CD4-positive, CD25-positive, alpha-beta regulatory T cell (primary cell): ENCODE data around the gene CAPN10. TPM values are rescaled to one million over a fixed set of nuclear protein-coding genes. Genes with fewer than 3 reads are reported as not detected.

ENCODE experiments used
- ATAC-seq, 2 donors: fragments of 150-1000 bp; cut with Tn5 transposase; one replicate each; pipeline ENCODE4 v1.10.0; 2021; ENCODE audit warnings: low read depth in 2 of 2, moderate number of reproducible peaks in 2 of 2, moderate library complexity in 1 of 2
- DNase-seq, 3 donors: peaks; one replicate each; pipeline versions ENCODE4 v3.0.0 to v3.0.0-alpha.2; 2012 to 2022; ENCODE audit warnings: mixed read lengths in 1 of 3
- H3K27ac ChIP-seq: one replicate; pipeline ENCODE4 v1.7.0; 2013; ENCODE audit warnings: mild to moderate bottlenecking, low read length; ENCODE audit not compliant: insufficient read depth, poor library complexity, severe bottlenecking
- H3K27me3 ChIP-seq: one replicate; pipeline ENCODE4 v1.7.0; 2013; ENCODE audit warnings: low read length; ENCODE audit not compliant: control insufficient read depth, insufficient read depth
- H3K36me3 ChIP-seq: one replicate; pipeline ENCODE4 v1.7.0; 2013; ENCODE audit warnings: mild to moderate bottlenecking, low read length, moderate library complexity; ENCODE audit not compliant: control insufficient read depth, insufficient read depth
- H3K4me1 ChIP-seq: 2 replicates; pipeline ENCODE4 v1.7.0; 2013; ENCODE audit warnings: mild to moderate bottlenecking, low read length; ENCODE audit not compliant: insufficient read depth, control insufficient read depth, poor library complexity, severe bottlenecking
- H3K4me3 ChIP-seq: one replicate; pipeline ENCODE4 v1.7.0; 2013; ENCODE audit warnings: low read depth, mild to moderate bottlenecking, low read length, moderate library complexity
- H3K9me3 ChIP-seq, 2 experiments: 1 replicate in 1 of 2; 2 replicates in 1 of 2; pipeline ENCODE4 v1.7.0; 2013; ENCODE audit warnings: low read length in 2 of 2, mild to moderate bottlenecking in 1 of 2, moderate library complexity in 1 of 2; ENCODE audit not compliant: control insufficient read depth in 2 of 2
- H3K27ac Mint-ChIP-seq, 3 donors: one replicate each; pipeline ENCODE4 v1.8.0; 2020 to 2022; ENCODE audit warnings: mild to moderate bottlenecking in 3 of 3, mixed read lengths in 3 of 3, moderate library complexity in 2 of 3
- H3K27me3 Mint-ChIP-seq: one replicate; pipeline ENCODE4 v1.8.0; 2022; ENCODE audit warnings: mild to moderate bottlenecking, mixed read lengths
- H3K36me3 Mint-ChIP-seq: one replicate; pipeline ENCODE4 v1.8.0; 2020; ENCODE audit warnings: mixed read lengths
- H3K4me1 Mint-ChIP-seq, 4 donors: one replicate each; pipeline ENCODE4 v1.8.0; 2020 to 2022; ENCODE audit warnings: mixed read lengths in 4 of 4, mild to moderate bottlenecking in 1 of 4
- H3K4me3 Mint-ChIP-seq, 4 donors: one replicate each; pipeline ENCODE4 v1.8.0; 2020 to 2022; ENCODE audit warnings: mild to moderate bottlenecking in 4 of 4, mixed read lengths in 4 of 4, moderate library complexity in 3 of 4
- H3K9me3 Mint-ChIP-seq, 7 donors: one replicate each; pipeline ENCODE4 v1.8.0; 2020 to 2022; ENCODE audit warnings: mixed read lengths in 7 of 7, mild to moderate bottlenecking in 3 of 7, moderate library complexity in 2 of 7
- polyA plus RNA-seq, 4 donors: library from polyadenylated mRNA; unstranded; fragments of 300-500 nt; fragmentation: Illumina TruSeq; gene quantifications; one replicate each; pipeline ENCODE4 v1.2.3, GENCODE V29; 2021
- total RNA-seq: library from RNA; stranded (reverse); gene quantifications from one replicate; pipeline ENCODE4 v1.2.3, GENCODE V29; 2022

Gene CAPN10
- total and polyA plus RNA-seq, 5 donors from 2014 or later = 6.8 to 64.6 (median 7.8) TPM

DNA sequence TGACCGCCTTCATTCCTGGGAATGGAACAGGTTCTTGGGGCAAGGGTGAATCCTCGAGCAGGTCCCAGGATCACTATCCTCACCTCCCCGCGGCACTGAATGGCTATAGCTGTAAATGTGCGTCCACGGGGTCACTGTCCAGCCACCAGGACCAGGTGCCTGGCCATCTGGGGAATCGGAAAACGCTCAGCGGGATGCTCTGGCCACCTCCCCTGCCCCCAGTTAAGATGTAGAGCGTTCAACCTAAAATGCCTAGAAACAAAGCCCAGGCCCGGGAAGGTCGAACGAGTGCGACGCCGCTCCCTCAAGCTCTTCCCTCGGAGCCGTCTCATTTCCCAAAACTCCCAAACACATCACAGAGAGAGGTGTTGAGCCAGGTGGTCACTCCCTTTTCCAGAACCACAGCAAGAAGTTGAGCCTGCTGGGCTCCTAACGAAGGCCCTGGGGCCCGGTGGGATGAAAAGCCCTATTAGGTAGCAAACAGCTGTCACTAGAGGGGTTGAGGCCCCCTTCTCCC, 795 bp upstream of the CAPN10 start:
- Mint-ChIP-seq H3K4me1 (peaks cover 4 to 59% (median 30%) of the 10 kb centered on the region in 4 donors), H3K4me3 (peak overlapping the region; percentile 93 to 100 (median 95)), H3K36me3 (peaks cover 14% of the 10 kb centered on the region), H3K27me3 (no peaks in the 10 kb centered on the region), H3K27ac (peak overlapping the region; percentile 96 to 98 (median 98)), H3K9me3 (no peaks in the 10 kb centered on the region)
- DNase-seq (no peak), ATAC-seq (no peak)
- no peaks in the 10 kb centered on the region for H3K9me3 ChIP-seq
- H3K27me3 ChIP-seq = no peaks in the 10 kb centered on the region
- peak overlapping the region; percentile 94 for H3K27ac ChIP-seq
- peaks cover 41% of the 10 kb centered on the region for H3K4me1 ChIP-seq
- peak overlapping the region; percentile 79 for H3K4me3 ChIP-seq
- peaks cover 15% of the 10 kb centered on the region for H3K36me3 ChIP-seq

DNA sequence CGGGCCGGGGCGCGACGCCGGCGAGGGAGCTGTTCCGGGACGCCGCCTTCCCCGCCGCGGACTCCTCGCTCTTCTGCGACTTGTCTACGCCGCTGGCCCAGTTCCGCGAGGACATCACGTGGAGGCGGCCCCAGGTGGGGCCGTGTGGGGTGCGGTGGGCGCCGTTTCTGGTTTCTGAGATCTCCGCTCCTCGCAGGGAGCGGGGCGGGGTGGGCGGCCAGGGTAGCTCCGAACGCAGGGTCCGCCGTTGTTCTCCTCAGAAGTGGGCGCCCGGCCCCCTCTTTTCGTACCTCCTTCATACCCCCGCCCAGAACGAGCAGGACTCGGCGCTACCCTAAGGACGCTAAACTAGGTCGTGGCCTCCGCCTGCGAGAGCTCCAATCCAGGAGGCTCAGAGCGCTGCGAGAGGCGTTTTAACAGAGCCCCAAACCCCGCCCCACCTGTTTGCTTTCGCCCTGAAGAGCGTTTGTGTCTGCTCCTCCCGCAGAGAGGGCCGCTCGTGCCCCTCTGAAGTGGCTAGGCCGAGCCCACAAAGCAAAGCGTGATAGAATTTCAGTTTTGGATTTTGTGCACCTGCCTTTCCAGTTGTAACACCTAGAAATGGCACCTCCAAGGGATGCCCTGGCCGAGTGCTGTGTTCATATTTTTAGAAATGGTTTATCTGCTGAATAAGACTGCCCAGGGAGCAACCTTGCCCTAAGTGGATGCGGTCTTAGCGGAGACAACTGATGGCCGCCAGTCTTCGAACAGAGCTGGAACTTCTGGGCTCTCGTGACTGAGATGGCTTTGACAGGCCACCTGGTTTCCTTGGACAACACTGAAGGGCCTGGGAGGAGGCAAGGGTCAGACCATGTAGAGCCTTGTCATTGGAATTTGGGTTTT, 626 bp downstream of the CAPN10 start:
- peak overlapping the region; percentile 94 to 100 (median 96) for H3K4me3 Mint-ChIP-seq
- DNase-seq (peak; percentile 48 to 78 (median 56)), ATAC-seq (peak; percentile 20 to 21)
- H3K36me3 Mint-ChIP-seq = peaks cover 3% of the 10 kb centered on the region
- no peaks in the 10 kb centered on the region for H3K27me3 ChIP-seq
- peaks cover 4 to 55% (median 29%) of the 10 kb centered on the region in 4 donors for H3K4me1 Mint-ChIP-seq
- peaks cover 27% of the 10 kb centered on the region for H3K36me3 ChIP-seq
- H3K9me3 ChIP-seq = no peaks in the 10 kb centered on the region
- no peaks in the 10 kb centered on the region for H3K9me3 Mint-ChIP-seq
- peak overlapping the region; percentile 94 for H3K27ac ChIP-seq
- peak overlapping the region; percentile 75 for H3K4me3 ChIP-seq
- no peaks in the 10 kb centered on the region for H3K27me3 Mint-ChIP-seq
- peaks cover 41% of the 10 kb centered on the region for H3K4me1 ChIP-seq
- H3K27ac Mint-ChIP-seq = peak overlapping the region; percentile 77 to 94 (median 79)

DNA sequence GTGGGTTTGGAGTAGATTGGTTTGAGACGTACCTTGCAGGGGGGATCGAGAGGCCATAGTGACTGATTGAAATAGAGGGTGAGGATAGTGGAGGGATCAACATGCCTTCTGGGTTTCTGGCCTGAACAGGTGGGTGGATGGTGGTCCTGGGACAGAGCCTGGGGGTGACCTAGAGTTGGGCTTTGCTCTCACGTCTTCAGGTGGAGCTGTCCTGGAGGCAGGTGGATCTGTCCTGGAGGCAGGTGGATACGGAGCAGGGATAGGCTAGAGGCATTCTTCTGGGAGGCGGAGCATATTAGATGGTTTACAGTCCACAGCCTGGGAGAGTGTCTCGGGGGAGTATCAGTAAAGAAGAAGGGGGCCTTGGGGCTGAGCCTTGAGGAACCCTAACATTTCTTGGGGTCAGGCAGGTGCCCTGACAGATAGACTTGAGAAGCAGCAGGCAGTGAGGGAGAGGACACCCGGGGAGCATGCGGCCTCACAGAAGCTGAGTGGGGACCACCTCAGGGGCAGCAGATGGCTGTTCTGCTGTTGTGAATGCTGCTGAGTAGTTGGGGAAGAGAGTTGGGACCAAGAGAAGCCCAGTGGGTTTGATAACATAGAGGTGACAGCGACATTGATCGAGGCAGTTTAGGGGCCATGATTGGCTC, 1.6 kb downstream of the CAPN10 start:
- H3K27me3 Mint-ChIP-seq = no peaks in the 10 kb centered on the region
- Histone ChIP-seq H3K27ac (no peak overlapping the region), H3K27me3 (no peaks in the 10 kb centered on the region), H3K4me1 (peaks cover 41% of the 10 kb centered on the region), H3K4me3 (peak overlapping the region; percentile 75), H3K36me3 (peaks cover 34% of the 10 kb centered on the region), H3K9me3 (no peaks in the 10 kb centered on the region)
- peak overlapping the region; percentile 94 to 100 (median 96) for H3K4me3 Mint-ChIP-seq
- no peaks in the 10 kb centered on the region for H3K36me3 Mint-ChIP-seq
- peaks cover 0 to 54% (median 22%) of the 10 kb centered on the region in 4 donors for H3K4me1 Mint-ChIP-seq
- DNase-seq (no peak), ATAC-seq (no peak)
- no peaks in the 10 kb centered on the region for H3K9me3 Mint-ChIP-seq
- peak overlapping the region in 2 of 3 donors; percentile 79 to 94 for H3K27ac Mint-ChIP-seq

DNA sequence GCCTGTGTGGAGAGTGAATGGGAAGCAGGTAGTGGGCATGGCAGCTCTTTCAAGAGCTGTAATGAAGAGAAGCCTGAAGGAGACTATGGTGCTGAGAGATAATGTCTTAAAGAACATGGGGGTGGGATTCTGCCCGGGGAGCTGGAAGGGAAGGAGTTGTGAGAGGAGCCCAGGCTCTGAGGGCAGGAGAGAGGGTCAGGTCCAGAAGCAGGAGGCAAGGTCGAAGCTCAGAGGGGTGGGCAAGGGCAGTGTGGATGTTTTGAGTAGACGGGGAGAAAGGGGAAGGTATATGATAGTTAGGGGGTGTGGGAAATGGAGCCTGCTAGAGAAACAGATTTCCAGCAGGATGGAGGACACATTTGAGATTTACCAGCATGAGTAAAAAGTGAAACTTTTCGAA, 2.1 kb downstream of the CAPN10 start:
- peak overlapping the region in 2 of 3 donors; percentile 33 to 81 for H3K27ac Mint-ChIP-seq
- ATAC-seq (no peak), DNase-seq (no peak)
- H3K4me1 Mint-ChIP-seq = peaks cover 0 to 50% (median 22%) of the 10 kb centered on the region in 4 donors
- Histone ChIP-seq H3K4me1 (peaks cover 41% of the 10 kb centered on the region), H3K36me3 (peaks cover 34% of the 10 kb centered on the region), H3K27me3 (no peaks in the 10 kb centered on the region), H3K27ac (no peak overlapping the region), H3K9me3 (no peaks in the 10 kb centered on the region), H3K4me3 (no peak overlapping the region)
- no peaks in the 10 kb centered on the region for H3K9me3 Mint-ChIP-seq
- H3K36me3 Mint-ChIP-seq = no peaks in the 10 kb centered on the region
- H3K27me3 Mint-ChIP-seq = no peaks in the 10 kb centered on the region
- H3K4me3 Mint-ChIP-seq = peak overlapping the region; percentile 58 to 100 (median 79)

DNA sequence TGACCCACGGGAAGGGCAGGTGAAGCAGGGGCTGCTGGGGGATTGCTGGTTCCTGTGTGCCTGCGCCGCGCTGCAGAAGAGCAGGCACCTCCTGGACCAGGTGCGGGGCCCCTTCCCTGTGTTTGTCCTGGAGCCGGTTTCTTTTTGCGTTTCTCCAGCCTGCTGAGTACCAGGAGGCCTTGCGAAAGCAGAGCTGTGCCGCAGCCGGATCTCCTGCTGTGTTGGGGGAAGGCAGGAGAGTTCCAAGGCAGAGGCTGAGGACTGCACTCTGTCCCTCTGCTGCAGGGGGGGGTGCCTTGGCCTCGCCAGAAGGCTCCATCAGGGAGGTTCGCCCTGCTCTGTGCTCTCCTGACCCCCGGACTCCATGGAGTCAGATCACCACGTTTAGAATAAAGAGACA, 2.8 kb downstream of the CAPN10 start:
- Mint-ChIP-seq H3K4me1 (peaks cover 0 to 48% (median 22%) of the 10 kb centered on the region in 4 donors), H3K27me3 (no peaks in the 10 kb centered on the region), H3K36me3 (no peaks in the 10 kb centered on the region), H3K27ac (no peak overlapping the region), H3K4me3 (peak overlapping the region in 1 of 4 donors; percentile 47), H3K9me3 (no peaks in the 10 kb centered on the region)
- no peaks in the 10 kb centered on the region for H3K27me3 ChIP-seq
- H3K27ac ChIP-seq = no peak overlapping the region
- H3K4me3 ChIP-seq = no peak overlapping the region
- no peaks in the 10 kb centered on the region for H3K9me3 ChIP-seq
- peaks cover 36% of the 10 kb centered on the region for H3K4me1 ChIP-seq
- peaks cover 35% of the 10 kb centered on the region for H3K36me3 ChIP-seq
- no peak for DNase-seq
- ATAC-seq = no peak

DNA sequence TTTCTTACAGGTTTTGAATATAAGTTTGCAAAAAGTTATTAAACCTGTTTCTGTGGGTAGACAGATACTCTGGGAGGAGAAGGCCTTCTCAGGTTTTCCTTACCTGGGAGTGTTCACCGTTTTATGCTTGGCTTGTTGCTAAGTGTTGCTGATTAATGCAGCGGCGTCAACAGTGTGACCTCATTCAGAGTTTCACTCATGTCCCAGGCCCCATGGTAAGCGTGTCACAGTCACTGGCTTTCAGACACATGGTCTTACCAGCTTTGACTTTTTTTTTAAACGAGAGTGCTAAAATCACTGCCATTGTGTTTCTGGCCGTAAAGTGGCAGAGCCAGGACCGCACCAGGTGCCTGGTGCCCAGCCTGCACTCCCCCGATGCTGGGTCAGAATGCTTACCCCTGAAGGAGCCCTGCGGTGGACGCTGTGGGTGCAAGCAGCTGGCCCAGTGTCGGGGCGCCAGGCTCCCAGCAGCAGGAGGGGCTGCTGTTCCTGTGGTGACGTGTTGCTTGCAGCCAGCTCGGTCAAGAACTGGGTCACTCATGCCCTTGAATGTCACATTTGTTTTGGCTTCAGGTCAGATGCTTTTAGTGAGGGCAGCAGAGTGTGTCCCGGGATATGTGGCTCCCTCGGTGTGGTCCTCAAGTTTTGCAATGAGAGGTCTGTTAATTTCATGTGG, 3.5 kb downstream of the CAPN10 start:
- H3K36me3 Mint-ChIP-seq = no peaks in the 10 kb centered on the region
- ATAC-seq (no peak), DNase-seq (no peak)
- H3K4me1 Mint-ChIP-seq = peaks cover 0 to 43% (median 20%) of the 10 kb centered on the region in 4 donors
- Histone ChIP-seq H3K27ac (no peak overlapping the region), H3K4me1 (peaks cover 30% of the 10 kb centered on the region), H3K27me3 (no peaks in the 10 kb centered on the region), H3K4me3 (no peak overlapping the region), H3K36me3 (peaks cover 35% of the 10 kb centered on the region), H3K9me3 (no peaks in the 10 kb centered on the region)
- no peaks in the 10 kb centered on the region for H3K27me3 Mint-ChIP-seq
- no peak overlapping the region for H3K27ac Mint-ChIP-seq
- H3K9me3 Mint-ChIP-seq = no peaks in the 10 kb centered on the region
- H3K4me3 Mint-ChIP-seq = peak overlapping the region in 1 of 4 donors; percentile 58

DNA sequence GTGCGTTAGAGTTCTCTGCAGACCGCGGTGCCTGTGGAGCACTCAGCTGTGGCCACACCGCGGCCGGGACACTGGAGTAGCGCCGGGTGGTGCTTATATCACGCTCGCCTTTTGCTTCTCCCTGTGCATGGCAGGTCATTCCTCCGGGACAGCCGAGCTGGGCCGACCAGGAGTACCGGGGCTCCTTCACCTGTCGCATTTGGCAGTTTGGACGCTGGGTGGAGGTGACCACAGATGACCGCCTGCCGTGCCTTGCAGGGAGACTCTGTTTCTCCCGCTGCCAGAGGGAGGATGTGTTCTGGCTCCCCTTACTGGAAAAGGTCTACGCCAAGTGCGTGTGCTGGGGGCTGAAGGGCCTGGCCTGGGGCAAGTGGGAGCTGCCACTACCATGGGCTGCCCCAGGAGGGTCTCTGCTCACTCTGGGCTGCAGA, 4.2 kb downstream of the CAPN10 start:
- DNase-seq = no peak
- H3K36me3 ChIP-seq = peaks cover 35% of the 10 kb centered on the region
- no peaks in the 10 kb centered on the region for H3K27me3 Mint-ChIP-seq

More for the DNA sequence above, 4.2 kb downstream of the CAPN10 start:
- Histone ChIP-seq H3K9me3 (no peaks in the 10 kb centered on the region), H3K27ac (no peak overlapping the region), H3K4me3 (no peak overlapping the region), H3K27me3 (no peaks in the 10 kb centered on the region), H3K4me1 (peaks cover 23% of the 10 kb centered on the region)
- Mint-ChIP-seq H3K36me3 (no peaks in the 10 kb centered on the region), H3K4me1 (peaks cover 0 to 36% (median 19%) of the 10 kb centered on the region in 4 donors), H3K9me3 (no peaks in the 10 kb centered on the region), H3K27ac (no peak overlapping the region), H3K4me3 (peak overlapping the region in 2 of 4 donors; percentile 58 to 64)
- no peak for ATAC-seq
